Right ventricle myocardium superior (tissue), 1 donor: ENCODE data around the gene SCUBE1. TPM values are rescaled to one million over a fixed set of nuclear protein-coding genes. Genes with fewer than 3 reads are reported as not detected.
A peak's percentile ranks its signal among the peaks of the same experiment; 100 is the strongest.

Experiments used
- ATAC-seq: fragments of 200-7000 bp; cut with Tn5 transposase; one replicate; pipeline ENCODE4 v1.9.1; 2020; ENCODE audit warnings: mild to moderate bottlenecking; ENCODE audit not compliant: poor library complexity
- DNase-seq: peaks from one replicate; pipeline ENCODE4 v3.0.0-alpha.2; 2020
- intact Hi-C: fragments of 100-400 bp; cut with DNase I; formaldehyde crosslinking; loops from one replicate; pipeline ENCODE4 v1.11.2; 2022
- total RNA-seq: library from RNA; stranded (reverse); fragmentation: NEBNext Ultra II Directional; extraction: Animal tissue kit (Norgen Biotek cat#: 25700); gene quantifications from one replicate; pipeline ENCODE4 v1.2.1, GENCODE V29; 2021
- donor health status: DM: no; HTN: yes; CAD: no; lungs with severe emphysema.

SCUBE1 gene
- total RNA-seq, 1 donor from 2014 or later, result 0.24 TPM

DNA sequence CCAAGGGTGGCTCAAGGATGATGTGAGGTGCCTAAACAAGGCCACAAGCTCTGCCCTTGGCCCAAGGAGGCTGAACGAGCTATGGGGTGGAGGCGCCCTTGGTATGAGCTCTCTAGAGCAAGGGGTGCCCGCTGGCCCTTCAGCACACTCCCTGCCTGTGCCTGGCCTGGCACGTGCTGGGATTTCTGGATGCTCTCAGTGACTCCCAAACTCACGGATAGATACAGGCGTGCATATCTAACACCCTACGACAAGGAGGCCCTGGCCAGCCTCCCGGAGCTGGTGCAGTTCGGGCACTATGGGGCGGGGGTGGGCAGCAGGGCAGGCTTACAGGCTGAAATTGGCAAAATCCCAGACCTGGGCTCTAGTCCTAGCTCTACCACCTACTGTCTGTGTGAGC lies 30.6 kb downstream of the SCUBE1 start:
- ATAC-seq, result peak; percentile 45

DNA sequence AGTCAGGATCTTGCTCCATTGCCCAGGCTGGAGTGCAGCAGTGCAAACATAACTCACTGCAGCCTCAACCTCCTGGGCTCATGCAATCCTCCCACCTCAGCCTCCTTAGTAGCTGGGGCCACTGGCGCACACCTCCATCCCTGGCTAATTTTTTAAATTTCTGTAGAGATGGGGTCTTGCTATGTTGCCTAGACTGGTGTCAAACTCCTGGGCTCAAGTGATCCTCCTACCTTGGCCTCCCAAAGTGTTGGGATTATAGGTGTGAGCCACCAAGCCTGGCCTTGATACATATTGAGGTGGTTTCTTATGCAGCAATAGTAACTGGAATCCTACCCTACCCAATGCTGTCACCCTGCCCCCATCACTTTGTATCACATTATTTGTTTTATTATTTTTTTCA lies 32.4 kb downstream of the SCUBE1 start:
- ATAC-seq, result no peak
- intact Hi-C loops, result no loop called here
- DNase-seq, result no peak

More for the DNA sequence above, 30.6 kb downstream of the SCUBE1 start:
- intact Hi-C loops, result no loop called here
- no peak for DNase-seq

DNA sequence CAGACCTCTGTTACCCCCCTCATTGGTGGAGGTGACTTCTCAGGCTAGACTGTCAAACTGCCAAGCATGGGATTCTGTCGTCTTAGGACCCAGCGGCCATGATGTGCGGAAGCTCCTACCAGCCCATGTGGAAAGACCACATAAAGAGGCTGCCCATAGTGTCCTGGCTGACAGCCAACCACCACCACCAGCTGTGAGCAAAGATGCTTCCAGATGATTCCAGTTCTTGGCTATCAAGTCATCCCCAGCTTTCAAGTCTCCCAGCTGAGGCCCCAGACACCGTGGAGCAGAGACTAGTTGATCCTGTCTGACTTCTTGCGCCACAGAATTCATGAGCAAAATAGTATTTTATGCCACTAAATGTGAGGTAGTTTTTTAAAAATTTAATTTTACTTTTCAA lies 32.9 kb downstream of the SCUBE1 start:
- intact Hi-C loops, result no loop called here
- no peak for DNase-seq
- ATAC-seq, result no peak

GRCh38 chr22:43308836-43309235 lies 34.3 kb downstream of the SCUBE1 start:
- no peak for DNase-seq
- ATAC-seq, result no peak
- intact Hi-C loops, result no loop called here

DNA sequence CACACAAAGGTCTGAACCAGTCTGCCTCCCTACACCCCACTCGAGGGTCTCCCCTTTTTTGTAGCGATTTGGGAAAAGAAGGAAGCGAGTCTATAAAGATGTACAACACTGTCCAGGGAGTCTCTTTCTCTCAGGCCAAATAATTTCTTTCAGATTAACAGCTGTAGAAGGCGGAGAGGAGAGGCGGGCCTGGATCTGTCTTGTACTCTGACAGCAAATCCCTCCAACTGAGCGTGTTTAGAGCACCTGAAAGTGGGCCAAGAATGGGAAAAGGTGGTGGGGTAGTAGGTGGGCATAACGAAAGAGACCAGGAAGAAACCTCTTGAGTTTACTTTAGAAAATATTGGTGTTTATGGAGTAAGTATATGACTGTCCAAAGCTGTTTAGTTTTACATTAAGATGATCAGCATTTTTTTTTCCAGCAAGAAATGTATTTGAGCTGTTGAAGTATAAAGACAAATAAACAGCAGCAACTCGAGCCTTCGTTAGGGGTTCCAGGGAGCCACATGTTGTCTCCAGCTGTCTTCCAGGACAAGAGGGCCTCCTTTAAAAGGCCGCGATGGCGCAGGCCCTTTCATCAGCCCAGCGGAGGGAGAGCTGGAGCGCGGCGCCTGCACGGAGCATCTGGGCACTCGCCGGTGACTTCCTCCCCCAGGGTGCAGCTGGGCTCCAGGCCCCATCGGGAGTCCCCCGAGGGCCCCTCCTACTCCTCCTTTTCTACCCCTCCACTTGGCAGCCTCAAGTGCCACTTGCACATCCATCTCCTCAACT lies 34.9 kb downstream of the SCUBE1 start:
- DNase-seq (peak; percentile 40), ATAC-seq (no peak)
- intact Hi-C loops, result no loop called here

- DNase-seq, result peak; percentile 76
- intact Hi-C loops, result no loop called here
- ATAC-seq, result peak; percentile 90
Observed at GRCh38 chr22:43305806-43306205, 37.4 kb downstream of the SCUBE1 start.

DNA sequence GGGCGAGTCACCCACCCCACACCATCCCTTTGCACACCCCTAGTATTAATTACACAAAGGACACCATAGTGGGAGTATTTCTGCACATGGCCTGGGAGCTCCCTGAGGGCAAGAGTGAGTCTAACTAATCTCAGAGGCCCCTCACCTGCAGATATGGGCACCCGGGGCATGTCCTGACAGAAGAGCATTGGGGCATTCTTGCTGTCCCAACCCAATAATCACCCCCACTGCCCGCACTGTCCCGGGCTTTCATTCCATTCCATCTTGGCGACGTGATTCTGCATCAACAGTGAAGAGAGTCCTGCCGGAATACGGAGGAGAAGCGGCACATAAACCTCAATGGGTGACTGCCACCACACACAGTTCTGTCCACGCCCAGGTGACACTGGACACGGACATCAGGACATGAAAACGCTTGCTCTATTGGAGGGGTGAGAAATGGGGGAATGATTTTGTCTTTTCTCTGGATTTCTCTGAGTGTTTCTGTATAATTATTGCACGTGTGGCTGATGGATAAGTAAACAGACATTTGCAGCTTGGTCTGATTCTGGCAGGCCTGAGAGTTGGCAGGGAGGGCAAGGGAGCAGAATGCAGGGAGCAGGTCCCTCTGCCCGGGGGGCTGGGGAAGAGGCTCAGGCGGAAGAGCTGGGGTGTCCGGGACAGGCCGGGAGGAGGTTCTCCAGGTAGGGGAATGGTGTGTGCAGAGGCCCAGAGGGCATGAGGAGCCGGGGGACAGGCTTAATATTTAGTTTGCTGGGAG lies 38.2 kb downstream of the SCUBE1 start:
- ATAC-seq (peak; percentile 32), DNase-seq (no peak)
- intact Hi-C loops, result no loop called here

GRCh38 chr22:43303751-43304150 lies 39.4 kb downstream of the SCUBE1 start:
- DNase-seq, result no peak
- no peak for ATAC-seq
- intact Hi-C loops, result no loop called here

- intact Hi-C loops, result no loop called here
- DNase-seq (no peak), ATAC-seq (no peak)
Observed at GRCh38 chr22:43303166-43303565, 40.0 kb downstream of the SCUBE1 start.

GRCh38 chr22:43302531-43303041 lies 40.6 kb downstream of the SCUBE1 start:
- DNase-seq (no peak), ATAC-seq (no peak)
- intact Hi-C loops, result no loop called here

DNA sequence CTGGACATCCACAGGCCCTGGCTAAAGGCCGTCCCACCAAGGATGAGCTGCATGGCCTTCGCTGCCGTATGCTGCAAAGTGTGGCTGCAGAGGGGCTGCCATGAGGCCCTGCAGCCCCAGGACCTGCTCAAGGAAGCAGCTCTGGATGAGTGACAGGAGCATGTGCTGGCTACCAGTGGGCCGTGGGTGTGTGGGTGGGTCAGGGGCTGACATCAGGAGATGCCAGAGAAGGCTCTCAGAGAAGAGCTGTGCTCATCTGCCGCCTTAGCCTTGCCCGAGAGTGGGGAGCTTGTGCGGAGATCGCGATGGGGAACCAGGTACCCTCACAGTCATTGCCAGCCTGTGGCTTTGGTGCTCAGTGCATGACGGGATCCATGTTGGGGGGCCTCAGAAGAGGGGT lies 41.3 kb downstream of the SCUBE1 start:
- DNase-seq (no peak), ATAC-seq (no peak)
- intact Hi-C loops, result no loop called here

DNA sequence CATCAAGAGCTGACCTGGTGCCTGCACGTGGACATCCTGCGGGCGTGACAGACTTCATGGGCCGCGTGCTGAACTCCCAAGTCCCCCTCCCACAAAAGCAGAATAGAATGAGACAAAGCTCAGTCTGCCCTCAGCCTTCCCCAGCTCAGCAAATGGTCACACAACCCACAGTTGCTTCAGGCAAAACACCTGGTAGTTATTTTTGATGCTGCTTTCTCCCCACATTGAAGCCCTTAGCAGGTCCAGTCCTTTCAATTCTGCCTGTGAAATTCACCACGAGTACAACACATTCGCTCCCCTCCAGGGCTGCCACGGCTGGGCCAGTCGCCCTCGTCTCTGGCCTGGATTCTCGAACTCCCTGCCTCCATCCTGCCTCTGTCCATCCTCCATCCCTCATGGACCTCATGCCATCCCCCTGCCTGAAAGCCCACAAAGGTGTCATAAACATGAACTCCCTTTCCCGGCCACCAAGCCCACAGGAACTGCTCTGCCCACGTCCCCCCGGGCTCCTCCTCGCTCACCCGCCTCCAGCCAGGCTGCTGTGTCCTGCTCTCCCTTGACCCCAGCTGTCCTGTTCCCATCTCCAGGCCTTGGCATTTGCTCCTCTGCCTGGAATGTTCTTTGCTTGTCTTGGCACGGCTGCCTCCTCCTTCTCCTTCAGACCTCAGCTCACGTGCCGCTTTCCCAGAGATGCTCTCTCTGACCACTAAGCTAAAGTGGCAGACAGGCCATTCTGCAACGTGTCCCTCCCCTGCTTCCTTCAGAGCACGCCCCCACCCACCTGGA lies 42.1 kb downstream of the SCUBE1 start:
- intact Hi-C loops, result no loop called here
- ATAC-seq (no peak), DNase-seq (no peak)

- DNase-seq (no peak), ATAC-seq (no peak)
- intact Hi-C loops, result no loop called here
Observed at GRCh38 chr22:43299736-43300135, 43.4 kb downstream of the SCUBE1 start.

DNA sequence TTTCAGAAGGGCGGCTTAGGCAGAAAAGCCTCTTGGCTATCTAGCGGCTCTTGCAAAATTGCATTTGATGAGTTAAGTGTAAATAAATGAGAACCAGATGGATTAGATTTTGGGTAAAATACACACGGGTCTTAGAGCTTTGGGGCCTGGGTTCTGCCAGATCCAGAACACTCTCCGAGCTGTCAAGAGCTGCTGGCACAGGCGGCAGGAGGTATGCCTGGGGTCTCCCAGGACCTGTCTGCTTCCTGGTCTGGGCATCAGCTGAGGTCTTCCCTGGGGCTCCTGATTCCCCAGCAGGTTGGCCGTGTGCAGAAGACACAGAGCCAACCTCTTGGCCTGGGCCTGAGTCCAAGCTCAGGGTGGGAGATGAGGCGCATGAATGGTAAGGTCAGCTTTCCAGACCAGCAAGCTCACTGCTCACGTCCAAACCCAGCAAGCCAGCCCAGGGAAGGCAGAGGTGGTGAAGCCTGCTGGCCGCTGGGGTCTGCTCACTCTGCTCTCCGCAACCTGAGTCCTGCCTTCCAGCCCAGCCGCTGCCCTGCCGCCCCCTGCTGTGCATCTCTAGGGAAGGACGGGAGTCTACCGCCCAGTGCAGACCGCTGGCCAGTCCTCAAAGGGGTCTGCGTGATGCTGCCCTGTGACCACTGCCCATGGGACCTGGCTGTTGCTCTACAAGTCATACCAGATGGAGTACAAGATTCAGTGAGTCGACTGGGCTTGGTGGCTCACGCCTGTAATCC lies 44.9 kb downstream of the SCUBE1 start:
- DNase-seq (peak; percentile 64), ATAC-seq (peak; percentile 62)
- intact Hi-C loops, result no loop called here

DNA sequence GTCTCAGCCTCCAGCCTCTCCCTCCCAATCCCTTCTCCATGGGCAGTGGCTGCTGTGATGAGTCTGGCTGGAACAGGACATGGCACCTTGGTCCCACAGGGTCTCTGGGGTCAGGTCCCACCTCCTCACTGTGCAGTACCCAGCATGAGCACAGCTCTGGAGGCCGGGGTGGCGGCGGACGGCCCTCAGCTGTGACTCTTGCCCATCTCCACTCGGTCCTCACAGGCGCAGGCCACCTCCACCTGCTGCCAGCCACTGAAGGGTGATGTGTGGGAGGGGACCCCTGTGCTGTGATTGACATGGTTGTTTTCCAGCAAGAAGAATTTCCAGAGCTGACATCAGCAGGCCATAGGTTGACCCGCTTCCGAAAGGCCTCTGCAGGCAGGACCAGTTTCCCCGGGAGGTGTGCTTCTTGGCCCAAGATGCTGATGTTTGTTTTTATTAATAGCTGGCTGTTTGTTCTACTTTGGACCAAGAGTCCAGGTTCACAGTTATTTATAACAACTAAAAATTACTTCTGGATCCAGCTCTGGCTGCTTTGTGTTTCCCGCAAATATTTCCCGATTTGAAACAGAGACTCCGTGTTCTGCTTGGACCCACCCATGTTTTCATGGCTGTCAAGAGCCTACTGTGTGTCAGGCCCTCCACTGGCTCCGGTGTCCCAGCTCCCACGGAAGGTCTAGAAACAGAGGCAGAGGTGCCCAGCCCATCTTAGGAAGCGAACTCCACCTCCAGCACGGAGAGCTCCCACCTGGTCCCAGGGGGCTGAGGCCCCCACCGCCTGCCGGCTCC lies 45.7 kb downstream of the SCUBE1 start:
- ATAC-seq (peak; percentile 52), DNase-seq (no peak)

DNA sequence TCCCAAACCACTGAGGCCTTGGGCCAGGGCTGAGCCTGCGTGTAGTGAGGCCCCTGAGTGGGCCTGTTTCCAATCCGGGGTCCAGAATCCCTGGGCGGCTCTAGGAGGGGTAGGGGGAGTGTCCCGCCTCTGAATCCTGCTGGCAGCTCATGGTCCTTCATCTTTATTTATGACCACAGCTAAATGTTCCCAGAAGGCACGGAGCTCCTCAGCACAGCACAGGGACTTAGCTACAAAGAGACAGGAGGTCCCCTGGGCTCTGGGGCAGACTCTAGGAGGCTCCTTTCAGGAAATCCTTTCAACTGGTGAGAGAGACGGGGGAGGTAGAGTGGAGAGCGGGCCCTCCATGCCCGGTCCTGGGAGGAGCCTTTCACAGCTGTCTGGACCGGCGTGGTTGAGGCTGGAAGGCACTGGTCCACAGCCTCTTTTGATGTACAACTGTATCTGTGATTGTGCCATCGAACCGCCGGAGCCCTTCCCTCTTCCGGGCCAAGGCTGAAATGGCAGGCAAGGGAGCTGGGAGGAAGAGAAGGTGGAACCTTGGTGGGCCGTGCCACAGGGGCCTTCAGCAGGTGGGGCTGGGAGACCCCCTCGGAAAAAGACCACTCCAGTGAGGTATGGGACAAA lies 46.8 kb downstream of the SCUBE1 start:
- ATAC-seq (no peak), DNase-seq (no peak)

More for the DNA sequence above, 45.7 kb downstream of the SCUBE1 start:
- intact Hi-C loops, result no loop called here

DNA sequence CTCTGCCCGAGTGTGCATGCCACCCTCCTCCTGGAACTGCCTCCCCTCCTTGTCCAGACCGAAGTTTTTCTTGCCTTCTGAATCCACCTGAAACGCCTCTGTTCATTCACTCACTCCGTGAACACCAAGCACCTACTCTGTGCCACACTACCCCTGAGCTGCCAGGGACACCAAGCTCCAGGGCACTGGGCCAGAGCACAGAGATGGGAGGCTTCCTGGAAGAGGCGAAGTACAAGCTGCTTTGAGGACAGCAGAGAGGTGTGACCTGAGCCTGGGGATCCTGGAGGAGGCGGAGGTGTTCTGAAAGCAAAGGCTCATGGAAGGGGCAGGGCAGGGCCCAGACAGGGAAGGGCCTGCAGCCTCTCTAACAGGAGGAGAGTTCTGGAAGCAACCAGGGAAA lies 47.5 kb downstream of the SCUBE1 start:
- no peak for DNase-seq
- ATAC-seq, result no peak
- intact Hi-C loops, result no loop called here

More for the DNA sequence above, 46.8 kb downstream of the SCUBE1 start:
- intact Hi-C loops, result no loop called here
